DOHH2 (cell line): Measurements from ENCODE around the gene ACTR2.

Experiments
- EZH2phosphoT487 ChIP-seq: fragments of 200-600 bp; sonication (generic); IDR thresholded peaks from 2 replicates; pipeline ENCODE4 v1.6.1; 2017; ENCODE audit warnings: borderline replicate concordance, mild to moderate bottlenecking, antibody characterized with exemption, low read length, moderate library complexity, mixed read lengths
- TF ChIP-seq, protein P1 (sequence below): fragments of 200-600 bp; sonication (generic); IDR thresholded peaks from one replicate; pipeline ENCODE4 v1.5.1; 2014; ENCODE audit warnings: antibody characterized with exemption, mild to moderate bottlenecking, low read depth, low read length; ENCODE audit not compliant: poor library complexity, severe bottlenecking

DNA sequence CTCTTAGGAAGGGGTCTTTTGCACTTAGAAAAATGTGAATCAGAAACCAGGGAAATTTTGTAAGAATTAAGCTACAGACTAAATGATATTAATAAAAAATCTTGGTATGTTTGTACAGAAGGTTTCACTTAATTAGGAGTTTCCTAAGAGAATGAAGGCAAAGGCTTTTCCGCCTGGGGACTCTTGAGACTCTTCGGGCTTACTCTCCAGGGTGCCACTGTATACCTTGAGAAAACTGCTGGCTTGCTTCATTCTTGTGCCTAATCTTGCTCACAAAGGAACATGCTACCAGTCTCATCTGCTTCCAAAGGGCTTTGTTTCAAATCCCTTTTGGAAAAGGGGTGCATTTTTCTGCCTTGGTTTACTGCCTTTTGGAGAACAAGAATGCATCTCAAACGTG, 49.5 kb downstream of the ACTR2 start:
- TF ChIP-seq, protein P1, sequence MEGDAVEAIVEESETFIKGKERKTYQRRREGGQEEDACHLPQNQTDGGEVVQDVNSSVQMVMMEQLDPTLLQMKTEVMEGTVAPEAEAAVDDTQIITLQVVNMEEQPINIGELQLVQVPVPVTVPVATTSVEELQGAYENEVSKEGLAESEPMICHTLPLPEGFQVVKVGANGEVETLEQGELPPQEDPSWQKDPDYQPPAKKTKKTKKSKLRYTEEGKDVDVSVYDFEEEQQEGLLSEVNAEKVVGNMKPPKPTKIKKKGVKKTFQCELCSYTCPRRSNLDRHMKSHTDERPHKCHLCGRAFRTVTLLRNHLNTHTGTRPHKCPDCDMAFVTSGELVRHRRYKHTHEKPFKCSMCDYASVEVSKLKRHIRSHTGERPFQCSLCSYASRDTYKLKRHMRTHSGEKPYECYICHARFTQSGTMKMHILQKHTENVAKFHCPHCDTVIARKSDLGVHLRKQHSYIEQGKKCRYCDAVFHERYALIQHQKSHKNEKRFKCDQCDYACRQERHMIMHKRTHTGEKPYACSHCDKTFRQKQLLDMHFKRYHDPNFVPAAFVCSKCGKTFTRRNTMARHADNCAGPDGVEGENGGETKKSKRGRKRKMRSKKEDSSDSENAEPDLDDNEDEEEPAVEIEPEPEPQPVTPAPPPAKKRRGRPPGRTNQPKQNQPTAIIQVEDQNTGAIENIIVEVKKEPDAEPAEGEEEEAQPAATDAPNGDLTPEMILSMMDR = no peak
- no peak for TF ChIP-seq EZH2phosphoT487
